ENCODE results near the gene GPSM1.

DNA sequence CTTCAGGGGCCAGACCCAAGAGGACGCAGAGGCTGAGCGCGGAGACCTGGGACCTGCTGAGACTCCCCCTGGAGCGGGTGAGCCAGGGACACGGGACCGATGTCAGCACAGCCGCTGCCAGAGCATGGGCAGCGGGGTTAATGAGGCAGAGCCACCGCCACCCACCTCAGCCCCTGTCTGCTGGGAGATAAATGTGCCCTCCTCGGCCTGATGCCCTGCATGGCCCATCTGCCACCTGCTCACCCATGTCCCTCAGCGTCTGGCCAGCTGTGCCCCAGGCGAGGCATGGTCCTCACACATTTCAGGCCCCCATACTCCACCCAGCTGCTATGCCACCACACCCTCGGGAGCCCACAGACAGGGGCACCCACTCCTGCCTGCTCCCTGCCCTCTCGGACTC lies 21.4 kb downstream of the GPSM1 start:
- TF ChIP-seq CTCF (IDR thresholded peaks at IDR 0.05) = no peak
- TF ChIP-seq POLR2A (IDR thresholded peaks at IDR 0.05) = no peak
- no peak for TF ChIP-seq POLR2AphosphoS5 (IDR thresholded peaks at IDR 0.05)
- no peak for TF ChIP-seq EP300 (IDR thresholded peaks at IDR 0.05)
